HepG2 (cell line): ENCODE data around the gene ATP11A. TPM values are rescaled to one million over a fixed set of nuclear protein-coding genes. Genes with fewer than 3 reads are reported as not detected.
A peak's percentile ranks its signal among the peaks of the same experiment; 100 is the strongest.
"Not testable (repeated sequence)": the region's sequence is repeated elsewhere in the genome, so short reads cannot be mapped to it uniquely, and the experiment has no call there.

ENCODE experiments used
- ATAC-seq: fragments of 200-7000 bp; cut with Tn5 transposase; 3 replicates; pipeline ENCODE4 v1.9.1; 2020; ENCODE audit warnings: mild to moderate bottlenecking, moderate library complexity
- BruUV-seq: library from RNA; stranded (reverse); fragments of 400-500 nt; replicated peaks from 2 replicates; lab custom pipeline; 2021; lab: Mats Ljungman, UMichigan
- CTCF ChIA-PET: fragments of 300-600 bp; formaldehyde crosslinking; extraction: SDS; loops from one replicate; lab custom pipeline; 2021; ENCODE audit warnings: low total read pairs, inconsistent platforms, low intra/inter-chr PET ratio; lab: Yijun Ruan, JAX
- POLR2A ChIA-PET: fragments of 350-600 bp; sonication (Branson Sonifier 250); formaldehyde crosslinking; loops from one replicate; lab custom pipeline; 2020; ENCODE audit warnings: antibody characterized with exemption, inconsistent platforms; lab: Yijun Ruan, JAX
- DNase-seq: peaks from one replicate; pipeline ENCODE4 v3.0.0-alpha.2; 2015; ENCODE audit warnings: low spot score
- FAIRE-seq: peaks from 3 replicates; lab custom pipeline; 2011; peaks lifted over from hg19 to GRCh38; lab: Jason Lieb, UNC
- H2AFZ ChIP-seq: one replicate; pipeline ENCODE4 v1.6.1; 2011; ENCODE audit warnings: low read length, inconsistent platforms
- H3K27ac ChIP-seq: fragments of 300-600 bp; 3 replicates; pipeline ENCODE4 v1.8.0; 2011; ENCODE audit warnings: mixed run types, mild to moderate bottlenecking, mixed read lengths, low read length, inconsistent platforms; ENCODE audit not compliant: insufficient read depth; ENCODE audit errors: extremely low read length
- H3K27me3 ChIP-seq, 2 experiments: fragments of 200-600 bp in 1 of 2; 2 replicates in 1 of 2; 3 replicates in 1 of 2; pipeline versions ENCODE4 v1.6.0 to v1.8.0; 2011; ENCODE audit warnings: low read length in 2 of 2, mild to moderate bottlenecking in 2 of 2, moderate library complexity in 2 of 2, inconsistent platforms in 1 of 2; ENCODE audit not compliant: insufficient read depth in 2 of 2, control insufficient read depth in 1 of 2
- H3K36me3 ChIP-seq, 2 experiments: fragments of 200-600 bp in 1 of 2; replicated peaks in 1 of 2; 2 replicates in 1 of 2; 3 replicates in 1 of 2; pipeline versions ENCODE4 v1.5.1 to v1.8.0; 2011; ENCODE audit warnings: low read length in 2 of 2, inconsistent platforms in 1 of 2; ENCODE audit not compliant: insufficient read depth in 2 of 2, control insufficient read depth in 1 of 2
- H3K4me1 ChIP-seq: 2 replicates; pipeline ENCODE4 v1.5.1; 2012; ENCODE audit warnings: low read length, inconsistent platforms; ENCODE audit not compliant: insufficient read depth
- H3K4me2 ChIP-seq: 2 replicates; pipeline ENCODE4 v1.6.0; 2011; ENCODE audit warnings: low read depth, low read length, inconsistent platforms
- H3K4me3 ChIP-seq, 3 experiments: fragments of 200-600 bp in 1 of 3; sonication (generic), shearing (Covaris generic) in 1 of 3; replicated peaks in 1 of 3; 2 replicates each; pipeline ENCODE4 v1.5.1; 2011 to 2016; ENCODE audit warnings: low read length in 3 of 3, inconsistent platforms in 2 of 3, low read depth in 2 of 3, mild to moderate bottlenecking in 2 of 3, control low read depth in 1 of 3, mixed read lengths in 1 of 3; ENCODE audit not compliant: insufficient read depth in 1 of 3
- H3K79me2 ChIP-seq: one replicate; pipeline ENCODE4 v1.6.1; 2011; ENCODE audit warnings: low read length, inconsistent platforms; ENCODE audit not compliant: insufficient read depth
- H3K9ac ChIP-seq: 2 replicates; pipeline ENCODE4 v1.6.0; 2011; ENCODE audit warnings: mild to moderate bottlenecking, low read depth, low read length, inconsistent platforms; ENCODE audit not compliant: insufficient read depth
- H3K9me3 ChIP-seq: 2 replicates; pipeline ENCODE4 v1.5.1; 2012; ENCODE audit warnings: mild to moderate bottlenecking, low read length
- H4K20me1 ChIP-seq: 2 replicates; pipeline ENCODE4 v1.6.0; 2011; ENCODE audit warnings: inconsistent platforms, mild to moderate bottlenecking, low read length, moderate library complexity; ENCODE audit not compliant: insufficient read depth
- EP300 ChIP-seq, 3 experiments: sonication (generic) in 1 of 3; formaldehyde crosslinking in 1 of 3; IDR thresholded peaks; 2 replicates each; pipeline versions ENCODE4 v1.5.1 to v1.6.1; 2011 to 2020; ENCODE audit warnings: low read depth in 2 of 3, low read length in 2 of 3, borderline replicate concordance in 1 of 3, improper control_type of control experiment in 1 of 3, mild to moderate bottlenecking in 1 of 3, missing genetic modification reagents in 1 of 3, moderate library complexity in 1 of 3
- FOXP4 ChIP-seq: sonication (generic); formaldehyde crosslinking; IDR thresholded peaks from 2 replicates; pipeline ENCODE4 v1.4.0; 2020; ENCODE audit warnings: missing genetic modification reagents
- GATAD2A ChIP-seq: IDR thresholded peaks from 2 replicates; pipeline ENCODE4 v1.6.1; 2016
- SAP130 ChIP-seq: IDR thresholded peaks from 2 replicates; pipeline ENCODE4 v1.6.1; 2016; ENCODE audit warnings: low read depth
- SATB2 ChIP-seq: sonication (generic); formaldehyde crosslinking; IDR thresholded peaks from 2 replicates; pipeline ENCODE4 v1.5.0; 2020; ENCODE audit warnings: missing genetic modification reagents
- SOX6 ChIP-seq, 2 experiments: fragments of 450-650 bp in 1 of 2; sonication (generic) in 1 of 2; formaldehyde crosslinking in 1 of 2; IDR thresholded peaks; 2 replicates each; pipeline versions ENCODE4 v1.4.0 to v1.6.1; 2017 to 2020; ENCODE audit warnings: antibody characterized with exemption in 1 of 2, mild to moderate bottlenecking in 1 of 2, missing genetic modification reagents in 1 of 2
- ZMYM2 ChIP-seq: sonication (generic); formaldehyde crosslinking; IDR thresholded peaks from 2 replicates; pipeline ENCODE4 v1.8.0; 2022; ENCODE audit warnings: mild to moderate bottlenecking, missing genetic modification reagents
- ZNF460 ChIP-seq: sonication (generic); formaldehyde crosslinking; IDR thresholded peaks from 2 replicates; pipeline ENCODE4 v1.5.1; 2020; ENCODE audit warnings: missing genetic modification reagents, mild to moderate bottlenecking, borderline replicate concordance
- WGBS: methylation state at CpG from one replicate; pipeline ENCODE4 v1.1.6; 2017; ENCODE audit warnings: low lambda C conversion rate; 5-methylcytosine and 5-hydroxymethylcytosine counted together
- in situ Hi-C: cut with HindIII; loops from 2 replicates; pipeline ENCODE4 v1.10.0; 2017; ENCODE audit warnings: low pct_unique_long_range_greater_than_20kb; ENCODE audit not compliant: extremely low pct_ligation_motif_present
- intact Hi-C: fragments of 100-400 bp; cut with micrococcal nuclease; formaldehyde crosslinking; loops from one replicate; pipeline ENCODE4 v1.10.0; 2022; ENCODE audit not compliant: unreplicated experiment
- polyA plus RNA-seq, 8 experiments: library from polyadenylated mRNA; depleted of rRNA in 3 of 8; stranded (reverse) in 7 of 8; unstranded in 1 of 8; fragments of >200 nt; fragmentation: Illumina TruSeq in 4 of 8; extraction: Trizol in 4 of 8; gene quantifications; 2 replicates each; pipeline versions ENCODE4 v1.2.1 to v1.2.3, GENCODE V29; 2011 to 2016; ENCODE audit warnings: low read depth in 4 of 8, missing spikeins in 1 of 8, mixed read lengths in 1 of 8; ENCODE audit not compliant: insufficient read depth in 1 of 8
- total RNA-seq, 5 experiments: library from RNA; depleted of rRNA; stranded (reverse); fragments of >200 nt; fragmentation: Illumina TruSeq; extraction: Trizol; gene quantifications; 2 replicates each; pipeline ENCODE4 v1.2.3, GENCODE V29; 2016; ENCODE audit warnings: low read depth in 1 of 5

Gene ATP11A
- total and polyA plus RNA-seq, 2 of the 13 experiments (the other 11 are each of a cell fraction or from before 2014, with no cell fraction given), result 18.4 to 20.1 TPM

- ATAC-seq; H2AFZ ChIP-seq; POLR2A ChIA-PET; H3K9me3 ChIP-seq; H4K20me1 ChIP-seq; H3K27ac ChIP-seq; H3K9ac ChIP-seq; in situ Hi-C loops; BruUV-seq; CTCF ChIA-PET; H3K79me2 ChIP-seq; H3K4me3 ChIP-seq; H3K36me3 ChIP-seq; H3K4me2 ChIP-seq; TF ChIP-seq EP300 (CRISPR knock-in tag; IDR thresholded peaks at IDR 0.05; ENCODE audit: borderline replicate concordance); SOX6 (IDR thresholded peaks at IDR 0.05): not testable (repeated sequence)
- DNase-seq (peak; percentile 36), FAIRE-seq (peak; percentile 58)
- Histone ChIP-seq H3K4me1 (peaks cover 27% of the 10 kb centered on the region), H3K27me3 (peaks cover 2 to 14% of the 10 kb centered on the region in 2 experiments; a peak in 3 of 5 replicates)
- TF ChIP-seq SATB2, result peak; percentile 83; the same call in 1 of the 2 replicates
- TF ChIP-seq GATAD2A (CRISPR knock-in tag), result 0 out of 2 replicates have a peak, but pooled peaks have one; percentile 10
- TF ChIP-seq EP300 (IDR thresholded peaks at IDR 0.05; ENCODE audit: low read depth in 2 of 2, low read length in 2 of 2), result 0 out of 4 replicates have a peak, but pooled peaks of 1 of the 2 experiments have one; percentile 22
- TF ChIP-seq ZNF460 (CRISPR knock-in tag), result peak; percentile 71; the same call in 1 of the 2 replicates
- 0 out of 2 replicates have a peak, but pooled peaks have one; percentile 16 for TF ChIP-seq ZMYM2 (CRISPR knock-in tag)
- TF ChIP-seq FOXP4 (CRISPR knock-in tag), result peak; percentile 23; the same call in 1 of the 2 replicates
- TF ChIP-seq SAP130 (CRISPR knock-in tag), result 0 out of 2 replicates have a peak, but pooled peaks have one; percentile 21
- peak; percentile 27; the same call in 1 of the 2 replicates for TF ChIP-seq SOX6 (CRISPR knock-in tag; IDR thresholded peaks at IDR 0.05)
- intact Hi-C loops, result loop anchor here (5.0 kb wide), 1 partner anchor 43 kb away; no protein-coding TSS in a partner anchor
- WGBS, result 20% methylated on average over 9 of the region's 9 CpGs
These were observed 4.5 kb upstream of the ATP11A start for GRCh38 chr13:112685189-112685805.
